NCI-H82 (cell line): ENCODE results near the gene POLD4.
A peak's percentile ranks its signal among the peaks of the same experiment; 100 is the strongest.

Experiments used
- DNase-seq: peaks from one replicate; lab custom pipeline; 2025; lab: John Stamatoyannopoulos, UW

POLD4 gene

GRCh38 chr11:67387518-67387917 lies 34.2 kb upstream of the POLD4 start:
- peak; percentile 51 for DNase-seq

DNA sequence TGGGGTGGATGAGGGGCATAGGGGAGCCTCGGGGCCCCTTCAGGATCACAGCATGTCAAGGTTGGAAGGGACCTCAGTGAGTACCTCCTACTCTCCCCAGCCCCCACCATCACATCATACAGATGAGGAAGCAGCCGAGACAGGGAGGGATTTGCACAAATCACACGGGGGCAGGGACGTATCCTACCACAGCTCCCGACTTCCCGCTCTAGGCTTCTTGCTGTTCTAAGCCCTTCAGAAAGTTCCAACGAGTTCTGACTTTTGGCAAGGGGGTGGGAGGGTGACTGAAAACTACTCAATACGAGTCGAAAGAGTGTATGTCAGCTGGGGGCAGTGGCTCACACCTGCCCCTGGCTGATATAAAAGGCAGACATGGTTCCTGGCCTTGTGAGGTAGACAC lies 33.7 kb upstream of the POLD4 start:
- DNase-seq = peak; percentile 19

DNA sequence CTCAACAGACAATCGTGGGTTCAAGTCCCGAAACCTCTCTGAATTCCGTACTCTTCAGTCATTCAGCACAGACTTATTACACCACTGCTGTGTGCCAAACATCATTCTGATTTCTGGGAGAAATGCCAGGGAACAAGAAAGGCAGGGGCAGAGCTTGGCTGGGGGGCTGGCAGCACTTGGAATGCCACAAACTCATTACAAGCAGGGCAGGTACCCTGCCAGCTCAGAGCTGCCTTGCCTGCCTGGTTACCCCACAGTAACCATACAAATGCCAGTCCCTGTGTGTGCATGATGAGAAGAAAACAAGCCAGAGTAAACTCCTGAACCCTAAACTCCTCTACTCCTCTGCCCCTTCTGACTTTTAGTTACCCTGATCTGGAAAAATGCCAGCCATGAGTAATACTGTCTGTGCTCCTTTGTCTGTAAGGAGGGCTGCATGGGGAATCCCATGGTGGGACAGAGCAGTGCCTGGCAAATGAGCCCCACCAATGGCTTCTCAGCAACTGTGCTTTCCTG lies 31.6 kb upstream of the POLD4 start:
- DNase-seq = no peak

DNA sequence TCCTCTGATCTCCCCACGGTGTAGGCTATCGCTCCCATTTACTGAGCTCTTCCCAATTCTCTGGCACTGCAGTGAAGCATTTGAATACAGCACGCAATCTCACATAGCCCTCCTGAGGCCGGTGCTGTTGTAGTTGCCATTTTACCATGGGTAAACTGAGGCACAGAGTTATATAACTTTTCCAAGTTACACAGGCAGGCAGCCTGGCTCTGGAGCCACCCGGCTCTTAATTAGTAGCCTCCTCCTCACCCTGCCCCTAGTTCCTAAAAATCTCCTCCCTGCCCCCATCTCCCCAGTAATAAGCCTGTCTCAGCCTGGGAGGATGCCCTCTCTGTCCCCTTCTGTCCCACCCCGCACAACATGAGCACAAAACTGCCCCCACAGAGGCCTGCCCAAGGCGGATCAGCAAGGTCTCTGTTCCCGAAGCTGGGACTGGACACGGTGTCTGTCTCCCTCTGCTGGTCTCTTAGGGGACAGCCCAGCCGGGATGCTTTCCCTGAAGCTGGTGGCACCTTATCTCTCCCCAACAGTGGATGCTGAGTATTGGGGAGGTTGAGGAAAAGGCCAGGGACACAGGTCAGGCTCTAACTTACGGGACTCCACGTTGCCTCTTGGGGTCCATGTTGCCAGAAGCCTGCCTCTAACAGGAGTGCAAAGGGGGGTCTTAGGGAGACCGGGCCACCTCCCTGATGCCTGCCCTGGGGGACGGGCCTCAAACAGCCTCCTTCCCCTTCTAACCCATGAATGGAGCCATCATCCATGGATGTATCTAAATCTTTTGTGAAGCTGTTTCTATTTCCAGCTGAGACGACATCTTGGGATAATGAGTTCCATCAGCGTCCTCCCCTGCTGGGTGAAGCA lies 29.2 kb upstream of the POLD4 start:
- DNase-seq = peak; percentile 83

- no peak for DNase-seq
Observed at GRCh38 chr11:67381244-67381972, 28.1 kb upstream of the POLD4 start.

- no peak for DNase-seq
Observed at GRCh38 chr11:67379061-67380058, 26.0 kb upstream of the POLD4 start.

DNA sequence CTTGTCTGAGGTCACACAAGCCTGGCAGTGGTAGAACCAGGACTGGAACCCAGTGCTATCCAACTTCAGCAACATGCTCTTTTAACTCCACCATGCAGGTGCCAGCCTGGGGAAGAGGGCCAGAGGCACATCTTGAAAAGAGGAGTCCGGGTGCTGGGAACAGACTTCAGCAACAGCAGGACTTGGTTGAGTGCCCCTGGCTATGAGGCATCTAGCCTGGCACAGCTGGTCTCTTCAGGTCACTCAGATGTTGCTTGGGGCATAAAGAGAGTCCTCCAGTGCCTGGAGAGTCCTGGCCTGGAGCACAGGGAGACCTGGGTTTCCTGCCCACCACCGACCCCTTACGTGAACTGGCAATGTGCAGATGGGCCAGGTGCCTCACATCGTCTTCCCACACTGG lies 25.2 kb upstream of the POLD4 start:
- no peak for DNase-seq

GRCh38 chr11:67376873-67377808 lies 23.8 kb upstream of the POLD4 start:
- DNase-seq = no peak

- no peak for DNase-seq
Observed at GRCh38 chr11:67376063-67376820, 22.9 kb upstream of the POLD4 start.

- DNase-seq = no peak
Observed at GRCh38 chr11:67375320-67376055, 22.1 kb upstream of the POLD4 start.

GRCh38 chr11:67374571-67375281 lies 21.4 kb upstream of the POLD4 start:
- no peak for DNase-seq

- peak; percentile 50 for DNase-seq
Observed at GRCh38 chr11:67373648-67374570, 20.6 kb upstream of the POLD4 start.

- DNase-seq = peak; percentile 61
Observed at GRCh38 chr11:67372993-67373647, 19.8 kb upstream of the POLD4 start, which contains the start of gene CLCF1. TSS of gene CLCF1 (minus strand) at chr11:67373598. CDS start at chr11:67373539, 59 bp downstream.

GRCh38 chr11:67372321-67372992 lies 19.1 kb upstream of the POLD4 start:
- DNase-seq = peak; percentile 45

GRCh38 chr11:67371911-67372320 lies 18.6 kb upstream of the POLD4 start:
- DNase-seq = no peak
